Left kidney (tissue), 1 donor: ENCODE results near the gene RASD1. TPM values are rescaled to one million over a fixed set of nuclear protein-coding genes. Genes with fewer than 3 reads are reported as not detected.

Experiments
- polyA plus RNA-seq: library from polyadenylated mRNA; unstranded; fragments of 120-200 nt; gene quantifications from one replicate; pipeline ENCODE4 v1.2.1, GENCODE V29; 2013; ENCODE audit not compliant: insufficient read length

The RASD1 gene
- polyA plus RNA-seq, 1 donor, result 0.73 TPM

Other genes starting within 250 kb of the RASD1 start
- gene COPS3, start 215.1 kb downstream of the RASD1 start, polyA plus RNA-seq, result 90.5 TPM
- 3.9 TPM for gene NT5M, start 193.0 kb downstream of the RASD1 start, polyA plus RNA-seq
- 19.1 TPM for gene MED9, start 19.4 kb downstream of the RASD1 start, polyA plus RNA-seq
- 28.1 TPM for gene PEMT, start 95.3 kb upstream of the RASD1 start, polyA plus RNA-seq
- gene RAI1, start 185.1 kb upstream of the RASD1 start, polyA plus RNA-seq, result 25.9 TPM